ENCODE data around the gene ZNF746. TPM values are rescaled to one million over a fixed set of nuclear protein-coding genes. Genes with fewer than 3 reads are reported as not detected.
A peak's percentile ranks its signal among the peaks of the same experiment; 100 is the strongest.

The ZNF746 gene
- total and polyA plus RNA-seq, 2 of the 13 experiments (the other 11 are each of a cell fraction or from before 2014, with no cell fraction given) = 3.8 to 8.1 TPM

GRCh38 chr7:149463500-149464161 is 34.0 kb downstream of the ZNF746 start:
- FAIRE-seq (no peak), DNase-seq (ENCODE audit: low spot score) (no peak), ATAC-seq (no peak)
- no TSS peak for BruUV-seq (replicated peaks)
- H3K79me2 ChIP-seq (ENCODE audit: insufficient read depth, low read length) = peaks cover 10% of the 10 kb centered on the region
- no peak overlapping the region for H3K27ac ChIP-seq (ENCODE audit: extremely low read length, insufficient read depth, low read length)
- no peak overlapping the region for H2AFZ ChIP-seq (ENCODE audit: low read length)
- CTCF ChIA-PET (ENCODE audit: low intra/inter-chr PET ratio, low total read pairs) = no interaction called here
- H3K27me3 ChIP-seq (ENCODE audit: control insufficient read depth in 1 of 2, insufficient read depth in 2 of 2, low read length in 2 of 2) = no peaks in the 10 kb centered on the region
- TF ChIP-seq SOX5 (CRISPR knock-in tag; IDR thresholded peaks at IDR 0.05; ENCODE audit: borderline replicate concordance) (no peak), CEBPB (IDR thresholded peaks at IDR 0.05; ENCODE audit: borderline replicate concordance, low read depth, low read length) (peak; percentile 14; the same call in 1 of the 2 replicates)
- intact Hi-C loops (cut with micrococcal nuclease; ENCODE audit: unreplicated experiment) (no loop called here), in situ Hi-C loops (cut with HindIII; ENCODE audit: extremely low pct_ligation_motif_present, low pct_unique_long_range_greater_than_20kb) (no loop called here)
- no peaks in the 10 kb centered on the region; the same call in 1 of the 2 replicates for H4K20me1 ChIP-seq (ENCODE audit: insufficient read depth, low read length)
- 68% methylated on average over 1 of the region's 1 CpG for WGBS (ENCODE audit: low lambda C conversion rate)
- peaks cover 7% of the 10 kb centered on the region for H3K4me1 ChIP-seq (ENCODE audit: insufficient read depth, low read length)
- H3K9me3 ChIP-seq (ENCODE audit: low read length) = no peaks in the 10 kb centered on the region
- no peak overlapping the region for H3K4me2 ChIP-seq (ENCODE audit: low read depth, low read length)
- no peak overlapping the region for H3K4me3 ChIP-seq (replicated peaks in 1 of 3; ENCODE audit: insufficient read depth in 1 of 3, low read depth in 2 of 3, low read length in 3 of 3)
- POLR2A ChIA-PET = no interaction called here
- no peak overlapping the region for H3K9ac ChIP-seq (ENCODE audit: insufficient read depth, low read depth, low read length)
- H3K36me3 ChIP-seq (replicated peaks in 1 of 2; ENCODE audit: control insufficient read depth in 1 of 2, insufficient read depth in 2 of 2, low read length in 2 of 2) = no peaks in the 10 kb centered on the region

- Histone ChIP-seq H3K4me3 (replicated peaks in 1 of 3; ENCODE audit: insufficient read depth in 1 of 3, low read depth in 2 of 3, low read length in 3 of 3) (no peak overlapping the region), H3K4me2 (ENCODE audit: low read depth, low read length) (no peak overlapping the region), H3K9ac (ENCODE audit: insufficient read depth, low read depth, low read length) (no peak overlapping the region), H4K20me1 (ENCODE audit: insufficient read depth, low read length) (no peaks in the 10 kb centered on the region; the same call in 1 of the 2 replicates), H2AFZ (ENCODE audit: low read length) (no peak overlapping the region), H3K27ac (ENCODE audit: extremely low read length, insufficient read depth, low read length) (no peak overlapping the region), H3K27me3 (ENCODE audit: control insufficient read depth in 1 of 2, insufficient read depth in 2 of 2, low read length in 2 of 2) (no peaks in the 10 kb centered on the region), H3K36me3 (replicated peaks in 1 of 2; ENCODE audit: control insufficient read depth in 1 of 2, insufficient read depth in 2 of 2, low read length in 2 of 2) (no peaks in the 10 kb centered on the region), H3K4me1 (ENCODE audit: insufficient read depth, low read length) (peaks cover 12% of the 10 kb centered on the region), H3K79me2 (ENCODE audit: insufficient read depth, low read length) (peaks cover 12% of the 10 kb centered on the region), H3K9me3 (ENCODE audit: low read length) (no peaks in the 10 kb centered on the region)
- FAIRE-seq (no peak), DNase-seq (ENCODE audit: low spot score) (no peak), ATAC-seq (no peak)
- ChIA-PET POLR2A (no interaction called here), CTCF (ENCODE audit: low intra/inter-chr PET ratio, low total read pairs) (no interaction called here)
- BruUV-seq (replicated peaks) = no TSS peak
- WGBS (ENCODE audit: low lambda C conversion rate) = 70% methylated on average over 9 of the region's 9 CpGs
- in situ Hi-C loops (cut with HindIII; ENCODE audit: extremely low pct_ligation_motif_present, low pct_unique_long_range_greater_than_20kb) = no loop called here
- intact Hi-C loops (cut with micrococcal nuclease; ENCODE audit: unreplicated experiment) = no loop called here
- TF ChIP-seq ZNF235 (CRISPR knock-in tag; IDR thresholded peaks at IDR 0.05; ENCODE audit: borderline replicate concordance) (no peak), KAT2B (IDR thresholded peaks at IDR 0.05; ENCODE audit: borderline replicate concordance, low read depth, low read length) (no peak), THAP11 (CRISPR knock-in tag; IDR thresholded peaks at IDR 0.05) (no peak), JUNB (CRISPR knock-in tag; IDR thresholded peaks at IDR 0.05; ENCODE audit: borderline replicate concordance) (no peak), DBP (CRISPR knock-in tag; IDR thresholded peaks at IDR 0.05; ENCODE audit: not compliant biosample characterization) (no peak), TBP (CRISPR knock-in tag; IDR thresholded peaks at IDR 0.05) (no peak), NR0B2 (CRISPR knock-in tag; IDR thresholded peaks at IDR 0.05) (no peak), ARNTL (CRISPR knock-in tag; IDR thresholded peaks at IDR 0.05) (no peak), ZNF740 (CRISPR knock-in tag; IDR thresholded peaks at IDR 0.05) (no peak), ZNF343 (CRISPR knock-in tag; IDR thresholded peaks at IDR 0.05) (no peak), RBM39 (IDR thresholded peaks at IDR 0.05; ENCODE audit: low read depth, low read length, poor library complexity, severe bottlenecking) (no peak), ZNF510 (CRISPR knock-in tag; IDR thresholded peaks at IDR 0.05; ENCODE audit: low read depth) (no peak), ATF4 (CRISPR knock-in tag; IDR thresholded peaks at IDR 0.05) (no peak), RORA (CRISPR knock-in tag; IDR thresholded peaks at IDR 0.05) (no peak), ZNF124 (CRISPR knock-in tag; IDR thresholded peaks at IDR 0.05) (no peak)
Observed at GRCh38 chr7:149462101-149462520, 35.5 kb downstream of the ZNF746 start.
